PC-9 (cell line): ENCODE results near the gene C14orf132. TPM values are rescaled to one million over a fixed set of nuclear protein-coding genes. Genes with fewer than 3 reads are reported as not detected.

Source experiments
- BruUV-seq: library from RNA; stranded (reverse); fragments of 400-500 nt; replicated peaks from 2 replicates; lab custom pipeline; 2021; lab: Mats Ljungman, UMichigan
- CTCF ChIA-PET: fragments of 300-600 bp; sonication (Branson Sonifier 250); formaldehyde crosslinking; loops from one replicate; lab custom pipeline; 2022; ENCODE audit warnings: antibody characterized with exemption; lab: Charles Lee
- POLR2A ChIA-PET: fragments of 300-600 bp; sonication (Branson Sonifier 250); formaldehyde crosslinking; loops from one replicate; lab custom pipeline; 2022; ENCODE audit warnings: antibody characterized with exemption; ENCODE audit not compliant: unreplicated experiment; lab: Charles Lee
- DNase-seq, 2 experiments: peaks; one replicate each; pipeline versions ENCODE4 v3.0.0 to v3.0.0-alpha.2; 2015 to 2022; ENCODE audit warnings: mixed read lengths in 1 of 2
- H2AFZ ChIP-seq: fragments of 200-600 bp; sonication (generic); 2 replicates; pipeline ENCODE4 v1.8.1; 2017; ENCODE audit warnings: antibody characterized with exemption
- H3F3A ChIP-seq: fragments of 200-600 bp; sonication (generic); 2 replicates; pipeline ENCODE4 v1.8.1; 2017; ENCODE audit warnings: antibody characterized with exemption, mild to moderate bottlenecking, low read depth; ENCODE audit not compliant: insufficient read depth
- H3K27ac ChIP-seq: fragments of 200-600 bp; sonication (generic); 2 replicates; pipeline ENCODE4 v1.6.1; 2016; ENCODE audit warnings: mixed run types
- H3K27me3 ChIP-seq: fragments of 200-600 bp; sonication (generic); 2 replicates; pipeline ENCODE4 v1.6.1; 2016; ENCODE audit warnings: low read depth, mixed run types; ENCODE audit not compliant: insufficient read depth
- H3K36me3 ChIP-seq: fragments of 200-600 bp; sonication (generic); 2 replicates; pipeline ENCODE4 v1.6.1; 2016; ENCODE audit warnings: low read depth, mixed run types
- H3K4me1 ChIP-seq: fragments of 200-600 bp; sonication (generic); replicated peaks from 2 replicates; pipeline ENCODE4 v1.6.1; 2016; ENCODE audit warnings: mixed run types; ENCODE audit not compliant: insufficient read depth
- H3K4me2 ChIP-seq: fragments of 200-600 bp; sonication (generic); 2 replicates; pipeline ENCODE4 v1.6.1; 2017; ENCODE audit warnings: mixed run types
- H3K4me3 ChIP-seq: fragments of 200-600 bp; sonication (generic); 2 replicates; pipeline ENCODE4 v1.6.1; 2016; ENCODE audit warnings: mixed run types
- H3K79me2 ChIP-seq: fragments of 200-600 bp; sonication (generic); 2 replicates; pipeline ENCODE4 v1.6.1; 2017; ENCODE audit warnings: low read depth, mixed run types
- H3K9me2 ChIP-seq: fragments of 200-600 bp; sonication (generic); 2 replicates; pipeline ENCODE4 v1.8.1; 2017; ENCODE audit warnings: mild to moderate bottlenecking; ENCODE audit not compliant: insufficient read depth
- H3K9me3 ChIP-seq: fragments of 200-600 bp; sonication (generic); 2 replicates; pipeline ENCODE4 v1.8.1; 2016; ENCODE audit warnings: low read depth; ENCODE audit not compliant: insufficient read depth
- H4K20me1 ChIP-seq: fragments of 200-600 bp; sonication (generic); 2 replicates; pipeline ENCODE4 v1.8.1; 2017; ENCODE audit not compliant: insufficient read depth
- EZH2 ChIP-seq: fragments of 200-600 bp; sonication (generic); IDR thresholded peaks from 2 replicates; pipeline ENCODE4 v1.8.0; 2017; ENCODE audit warnings: antibody characterized with exemption, low read depth
- intact Hi-C: fragments of 100-400 bp; cut with micrococcal nuclease; formaldehyde crosslinking; loops from one replicate; pipeline ENCODE4 v1.10.0; 2022; ENCODE audit not compliant: unreplicated experiment
- total RNA-seq: library from RNA; stranded (reverse); gene quantifications from 2 replicates; pipeline ENCODE4 v1.2.3, GENCODE V29; 2021
- TF ChIP-seq, protein P1 (sequence below): fragments of 200-600 bp; sonication (generic); conservative IDR thresholded peaks from 2 replicates; pipeline ENCODE4 v1.6.1; 2017; ENCODE audit warnings: mixed run types, antibody characterized with exemption, mild to moderate bottlenecking, moderate library complexity

The C14orf132 gene
- total RNA-seq, 1 experiment from 2014 or later = not detected

DNA sequence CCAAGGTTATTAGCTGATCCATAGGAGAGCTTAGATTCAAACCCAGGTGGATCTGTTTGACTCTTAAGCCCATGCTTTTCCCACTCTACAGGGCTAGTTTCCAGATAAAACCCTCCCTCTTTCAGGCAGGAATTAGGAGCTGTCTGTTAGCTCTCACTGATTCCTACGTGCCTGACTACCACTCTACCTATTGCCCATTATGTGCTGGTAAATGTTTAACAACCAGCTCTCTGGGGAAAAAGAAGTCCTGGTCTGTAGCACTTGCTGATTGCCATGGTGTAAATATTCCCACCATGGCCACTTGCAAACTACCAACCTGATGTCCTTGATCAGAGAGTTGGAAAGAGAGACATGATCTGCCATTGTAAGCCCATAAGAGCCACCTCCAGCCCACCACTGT, 100.0 kb downstream of the C14orf132 start:
- H3K27me3 ChIP-seq = no peaks in the 10 kb centered on the region
- CTCF ChIA-PET = no interaction called here
- peaks cover 24% of the 10 kb centered on the region for H3K4me1 ChIP-seq
- H3F3A ChIP-seq = peaks cover 21% of the 10 kb centered on the region
- no peak overlapping the region for H3K27ac ChIP-seq
- intact Hi-C loops = no loop called here
- no TSS peak for BruUV-seq
- TF ChIP-seq, protein P1, sequence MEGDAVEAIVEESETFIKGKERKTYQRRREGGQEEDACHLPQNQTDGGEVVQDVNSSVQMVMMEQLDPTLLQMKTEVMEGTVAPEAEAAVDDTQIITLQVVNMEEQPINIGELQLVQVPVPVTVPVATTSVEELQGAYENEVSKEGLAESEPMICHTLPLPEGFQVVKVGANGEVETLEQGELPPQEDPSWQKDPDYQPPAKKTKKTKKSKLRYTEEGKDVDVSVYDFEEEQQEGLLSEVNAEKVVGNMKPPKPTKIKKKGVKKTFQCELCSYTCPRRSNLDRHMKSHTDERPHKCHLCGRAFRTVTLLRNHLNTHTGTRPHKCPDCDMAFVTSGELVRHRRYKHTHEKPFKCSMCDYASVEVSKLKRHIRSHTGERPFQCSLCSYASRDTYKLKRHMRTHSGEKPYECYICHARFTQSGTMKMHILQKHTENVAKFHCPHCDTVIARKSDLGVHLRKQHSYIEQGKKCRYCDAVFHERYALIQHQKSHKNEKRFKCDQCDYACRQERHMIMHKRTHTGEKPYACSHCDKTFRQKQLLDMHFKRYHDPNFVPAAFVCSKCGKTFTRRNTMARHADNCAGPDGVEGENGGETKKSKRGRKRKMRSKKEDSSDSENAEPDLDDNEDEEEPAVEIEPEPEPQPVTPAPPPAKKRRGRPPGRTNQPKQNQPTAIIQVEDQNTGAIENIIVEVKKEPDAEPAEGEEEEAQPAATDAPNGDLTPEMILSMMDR = no peak
- no peaks in the 10 kb centered on the region for H3K9me3 ChIP-seq
- no peak overlapping the region for H2AFZ ChIP-seq
- H3K79me2 ChIP-seq = no peaks in the 10 kb centered on the region
- no peaks in the 10 kb centered on the region for H4K20me1 ChIP-seq
- no peak for DNase-seq
- no peak overlapping the region for H3K4me3 ChIP-seq
- H3K36me3 ChIP-seq = no peaks in the 10 kb centered on the region
- POLR2A ChIA-PET = no interaction called here
- no peak overlapping the region for H3K4me2 ChIP-seq
- no peaks in the 10 kb centered on the region for H3K9me2 ChIP-seq

DNA sequence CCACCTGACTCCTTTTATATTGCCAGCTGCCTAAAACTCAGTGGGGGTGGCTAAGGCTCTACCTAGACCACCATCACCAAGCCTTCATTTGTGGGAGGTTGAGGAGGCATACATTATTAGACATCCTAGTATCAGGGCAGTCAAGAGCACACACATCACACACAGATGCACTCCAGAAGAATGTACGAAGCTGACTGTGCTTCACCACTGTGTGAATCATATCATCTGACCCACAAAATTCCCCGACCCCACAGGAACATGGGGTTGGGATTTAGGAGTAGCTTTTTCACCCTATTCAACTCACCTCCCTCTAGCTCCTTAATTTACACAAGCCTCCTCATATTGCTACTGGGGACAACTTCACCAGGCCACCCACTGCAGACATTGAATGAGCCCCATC, 100.7 kb downstream of the C14orf132 start:
- BruUV-seq = no TSS peak
- no peaks in the 10 kb centered on the region for H3K9me2 ChIP-seq
- peaks cover 14% of the 10 kb centered on the region for H3F3A ChIP-seq
- ChIA-PET POLR2A (no interaction called here), CTCF (no interaction called here)
- intact Hi-C loops = no loop called here
- TF ChIP-seq, protein P1 = no peak
- no peak for TF ChIP-seq EZH2
- H3K4me3 ChIP-seq = no peak overlapping the region
- no peaks in the 10 kb centered on the region for H3K9me3 ChIP-seq
- H3K27ac ChIP-seq = no peak overlapping the region
- no peaks in the 10 kb centered on the region for H4K20me1 ChIP-seq
- no peak for DNase-seq
- H3K79me2 ChIP-seq = no peaks in the 10 kb centered on the region
- no peak overlapping the region for H2AFZ ChIP-seq
- no peaks in the 10 kb centered on the region for H3K27me3 ChIP-seq
- H3K4me2 ChIP-seq = no peak overlapping the region
- H3K4me1 ChIP-seq = peaks cover 20% of the 10 kb centered on the region
- H3K36me3 ChIP-seq = no peaks in the 10 kb centered on the region

- Histone ChIP-seq H3K9me2 (no peaks in the 10 kb centered on the region), H3K4me2 (no peak overlapping the region), H3K27me3 (no peaks in the 10 kb centered on the region), H2AFZ (no peak overlapping the region), H3K4me3 (no peak overlapping the region), H4K20me1 (no peaks in the 10 kb centered on the region), H3K36me3 (no peaks in the 10 kb centered on the region), H3K27ac (no peak overlapping the region), H3K4me1 (peaks cover 10% of the 10 kb centered on the region), H3K79me2 (no peaks in the 10 kb centered on the region), H3F3A (peaks cover 3% of the 10 kb centered on the region; the same call in 1 of the 2 replicates), H3K9me3 (no peaks in the 10 kb centered on the region)
- intact Hi-C loops = no loop called here
- ChIA-PET CTCF (no interaction called here), POLR2A (no interaction called here)
- no peak for TF ChIP-seq EZH2
- TF ChIP-seq, protein P1 = no peak
- no peak for DNase-seq
- no TSS peak for BruUV-seq
Observed at GRCh38 chr14:96140952-96141351, 101.8 kb downstream of the C14orf132 start.

Other genes with a start within 250 kb of the C14orf132 start
- not detected in 2 replicates for gene TUNAR, start 162.5 kb upstream of the C14orf132 start, total RNA-seq
- 0.28 and 0.43 TPM in 2 replicates for gene BDKRB2, start 165.5 kb downstream of the C14orf132 start, total RNA-seq
- not detected in 2 replicates for gene BDKRB1, start 216.8 kb downstream of the C14orf132 start, total RNA-seq